ENCODE data around the gene DLEC1.

DNA sequence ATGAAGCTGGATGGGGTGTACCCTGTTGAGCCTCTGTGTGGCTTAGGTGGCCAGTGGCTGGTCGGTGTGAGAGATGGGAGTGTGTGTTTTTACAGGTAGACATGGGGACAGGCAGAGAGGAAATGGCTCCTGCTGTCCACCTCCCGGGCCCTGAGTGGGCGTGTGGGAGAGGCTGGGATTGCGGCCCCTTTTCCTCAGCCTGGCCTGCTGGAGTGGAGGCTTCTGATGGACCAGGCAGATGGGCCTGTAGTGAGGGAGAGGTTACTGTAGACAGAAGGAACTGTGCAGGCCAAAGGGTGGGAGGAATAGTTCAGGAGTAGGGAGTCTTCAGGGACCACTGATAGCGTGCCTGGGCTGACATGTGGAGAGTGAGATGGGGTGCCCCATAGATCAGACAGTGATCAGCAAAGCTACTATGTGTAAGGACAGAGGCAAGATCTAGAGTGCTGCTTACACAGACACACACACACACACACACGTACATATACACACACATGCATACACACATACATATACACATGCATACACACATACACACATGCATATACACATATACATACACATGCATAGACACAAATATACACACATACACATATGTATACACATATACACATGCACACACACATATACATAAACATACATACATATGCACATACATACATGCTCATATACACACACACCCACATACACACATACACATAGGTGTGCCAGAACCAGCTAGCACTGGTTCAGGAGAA, 71.5 kb downstream of the DLEC1 start:
- TF ChIP-seq CTCF (IDR thresholded peaks at IDR 0.05; ENCODE audit: poor library complexity, severe bottlenecking) (no peak), EZH2 (IDR thresholded peaks at IDR 0.05; ENCODE audit: borderline replicate concordance, insufficient read depth, low read length, poor library complexity, severe bottlenecking) (no peak), EP300 (conservative IDR thresholded peaks at IDR 0.05; ENCODE audit: poor library complexity, severe bottlenecking) (no peak), POLR2AphosphoS5 (IDR thresholded peaks at IDR 0.05) (no peak), RAD21 (conservative IDR thresholded peaks at IDR 0.05) (no peak)
- TF ChIP-seq, protein P1, sequence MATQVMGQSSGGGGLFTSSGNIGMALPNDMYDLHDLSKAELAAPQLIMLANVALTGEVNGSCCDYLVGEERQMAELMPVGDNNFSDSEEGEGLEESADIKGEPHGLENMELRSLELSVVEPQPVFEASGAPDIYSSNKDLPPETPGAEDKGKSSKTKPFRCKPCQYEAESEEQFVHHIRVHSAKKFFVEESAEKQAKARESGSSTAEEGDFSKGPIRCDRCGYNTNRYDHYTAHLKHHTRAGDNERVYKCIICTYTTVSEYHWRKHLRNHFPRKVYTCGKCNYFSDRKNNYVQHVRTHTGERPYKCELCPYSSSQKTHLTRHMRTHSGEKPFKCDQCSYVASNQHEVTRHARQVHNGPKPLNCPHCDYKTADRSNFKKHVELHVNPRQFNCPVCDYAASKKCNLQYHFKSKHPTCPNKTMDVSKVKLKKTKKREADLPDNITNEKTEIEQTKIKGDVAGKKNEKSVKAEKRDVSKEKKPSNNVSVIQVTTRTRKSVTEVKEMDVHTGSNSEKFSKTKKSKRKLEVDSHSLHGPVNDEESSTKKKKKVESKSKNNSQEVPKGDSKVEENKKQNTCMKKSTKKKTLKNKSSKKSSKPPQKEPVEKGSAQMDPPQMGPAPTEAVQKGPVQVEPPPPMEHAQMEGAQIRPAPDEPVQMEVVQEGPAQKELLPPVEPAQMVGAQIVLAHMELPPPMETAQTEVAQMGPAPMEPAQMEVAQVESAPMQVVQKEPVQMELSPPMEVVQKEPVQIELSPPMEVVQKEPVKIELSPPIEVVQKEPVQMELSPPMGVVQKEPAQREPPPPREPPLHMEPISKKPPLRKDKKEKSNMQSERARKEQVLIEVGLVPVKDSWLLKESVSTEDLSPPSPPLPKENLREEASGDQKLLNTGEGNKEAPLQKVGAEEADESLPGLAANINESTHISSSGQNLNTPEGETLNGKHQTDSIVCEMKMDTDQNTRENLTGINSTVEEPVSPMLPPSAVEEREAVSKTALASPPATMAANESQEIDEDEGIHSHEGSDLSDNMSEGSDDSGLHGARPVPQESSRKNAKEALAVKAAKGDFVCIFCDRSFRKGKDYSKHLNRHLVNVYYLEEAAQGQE (IDR thresholded peaks at IDR 0.05; ENCODE audit: borderline replicate concordance), result no peak
